Activated naive CD4-positive, alpha-beta T cell treated with anti-CD3 and anti-CD28 coated beads, Interleukin-2, amount 50 U/mL, for 24 hours (primary cell): ENCODE data around the gene CISD3.

Experiments
- H3K27ac Mint-ChIP-seq: one replicate; pipeline ENCODE4 v1.8.0; 2021; ENCODE audit warnings: mild to moderate bottlenecking, mixed read lengths
- H3K27me3 Mint-ChIP-seq: one replicate; pipeline ENCODE4 v1.8.0; 2021; ENCODE audit warnings: mixed read lengths
- H3K36me3 Mint-ChIP-seq: one replicate; pipeline ENCODE4 v1.8.0; 2021; ENCODE audit warnings: mixed read lengths
- H3K4me1 Mint-ChIP-seq: one replicate; pipeline ENCODE4 v1.8.0; 2021; ENCODE audit warnings: mixed read lengths
- H3K4me3 Mint-ChIP-seq: one replicate; pipeline ENCODE4 v1.8.0; 2021; ENCODE audit warnings: mild to moderate bottlenecking, mixed read lengths
- H3K9me3 Mint-ChIP-seq: one replicate; pipeline ENCODE4 v1.8.0; 2021; ENCODE audit warnings: mixed read lengths

The CISD3 gene

DNA sequence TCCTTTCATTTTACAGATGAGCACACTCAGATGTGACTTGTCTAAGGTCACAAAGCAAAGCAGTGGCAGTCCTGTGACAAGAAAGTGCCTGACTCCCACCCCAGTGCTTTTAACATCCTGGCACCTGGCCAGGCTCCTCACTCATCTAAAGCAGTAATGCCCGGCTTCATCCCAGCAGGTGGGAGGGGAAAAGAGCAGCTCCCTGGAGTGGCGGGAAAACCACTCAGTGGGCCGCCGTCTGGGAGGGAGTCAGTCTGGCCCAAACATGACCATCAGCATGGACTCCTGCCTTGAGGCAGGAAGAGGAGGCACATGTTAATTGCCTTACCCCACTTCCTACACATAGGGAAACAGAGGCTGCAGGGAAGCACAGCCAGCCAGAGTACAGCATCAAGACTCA, 15.4 kb downstream of the CISD3 start:
- Mint-ChIP-seq H3K27me3 (peaks cover 15% of the 10 kb centered on the region), H3K9me3 (no peaks in the 10 kb centered on the region), H3K36me3 (no peaks in the 10 kb centered on the region), H3K4me1 (peaks cover 14% of the 10 kb centered on the region), H3K27ac (no peak overlapping the region), H3K4me3 (no peak overlapping the region)

DNA sequence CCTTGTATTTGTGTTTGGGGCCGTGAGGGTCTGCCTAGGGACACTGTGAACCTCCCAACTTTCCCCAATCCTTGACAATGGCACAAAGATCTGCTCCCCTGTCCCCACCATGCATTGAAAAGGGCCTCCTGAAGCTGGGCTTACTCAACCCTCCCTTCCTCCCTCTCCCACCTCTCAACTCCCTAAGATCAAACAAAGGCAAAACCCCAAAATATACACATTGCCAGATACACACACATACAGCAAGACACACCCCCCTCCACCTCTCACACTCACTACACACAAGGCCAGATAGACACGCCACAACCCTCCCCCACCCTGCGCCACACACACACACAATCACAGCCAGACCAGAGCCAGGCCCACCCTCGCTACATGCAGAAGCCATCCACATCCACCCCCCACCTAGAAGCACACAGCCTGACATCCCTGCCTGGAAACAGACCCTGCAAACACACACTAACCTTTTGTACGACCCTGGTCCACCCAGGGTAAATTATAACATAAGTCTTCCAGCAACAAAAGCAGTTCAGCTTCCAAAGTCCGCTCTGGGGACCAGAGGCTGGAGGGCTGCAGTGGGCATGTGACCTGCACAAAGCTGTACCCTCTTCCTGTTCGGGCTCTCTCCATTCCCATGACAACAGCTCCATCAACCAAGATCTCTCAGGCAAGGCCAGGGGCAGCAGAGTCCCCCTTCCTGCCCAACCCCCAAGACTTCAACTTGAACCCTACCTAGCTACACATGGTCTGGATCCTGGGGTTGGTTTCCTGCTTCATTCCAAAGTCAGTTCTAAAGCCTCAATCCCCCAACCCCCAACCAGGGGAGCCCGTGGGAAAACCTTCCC, 16.1 kb downstream of the CISD3 start:
- H3K4me3 Mint-ChIP-seq, result peak overlapping the region; percentile 60
- no peak overlapping the region for H3K27ac Mint-ChIP-seq
- no peaks in the 10 kb centered on the region for H3K9me3 Mint-ChIP-seq
- H3K4me1 Mint-ChIP-seq, result peaks cover 21% of the 10 kb centered on the region
- peaks cover 18% of the 10 kb centered on the region for H3K27me3 Mint-ChIP-seq
- H3K36me3 Mint-ChIP-seq, result no peaks in the 10 kb centered on the region

DNA sequence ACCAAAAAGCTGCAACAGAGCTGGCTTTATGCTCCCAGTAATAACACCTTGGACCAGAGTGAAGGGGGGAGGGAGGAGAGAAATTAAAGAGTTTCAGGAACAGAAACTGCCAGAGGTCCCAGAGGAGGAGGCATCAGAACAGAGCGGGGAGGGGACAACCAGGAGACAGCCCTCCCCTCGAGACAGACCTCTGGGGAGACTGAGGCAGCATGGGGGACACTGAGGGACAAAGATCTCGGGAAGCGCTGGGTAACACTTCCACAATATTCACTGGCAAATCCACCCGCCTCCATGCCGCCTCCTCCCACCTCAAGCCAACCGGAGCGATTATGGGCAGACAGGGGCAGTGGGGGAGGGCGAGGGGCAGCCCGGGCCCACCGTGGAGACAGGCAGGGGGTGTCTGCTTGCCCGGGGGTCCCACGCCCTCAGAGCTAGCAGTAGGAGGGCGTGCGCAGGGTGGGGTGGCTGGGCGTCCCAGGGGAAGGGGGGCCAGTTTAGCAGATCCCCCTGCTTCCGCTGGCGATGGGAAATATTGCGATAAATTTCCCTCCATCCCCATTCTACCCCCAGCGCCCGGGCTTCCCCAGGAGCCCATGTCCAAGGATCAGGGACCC, 16.8 kb downstream of the CISD3 start:
- H3K27me3 Mint-ChIP-seq, result peaks cover 19% of the 10 kb centered on the region
- peaks cover 27% of the 10 kb centered on the region for H3K4me1 Mint-ChIP-seq
- H3K9me3 Mint-ChIP-seq, result no peaks in the 10 kb centered on the region
- H3K4me3 Mint-ChIP-seq, result peak overlapping the region; percentile 60
- H3K36me3 Mint-ChIP-seq, result peaks cover 1% of the 10 kb centered on the region
- H3K27ac Mint-ChIP-seq, result no peak overlapping the region

DNA sequence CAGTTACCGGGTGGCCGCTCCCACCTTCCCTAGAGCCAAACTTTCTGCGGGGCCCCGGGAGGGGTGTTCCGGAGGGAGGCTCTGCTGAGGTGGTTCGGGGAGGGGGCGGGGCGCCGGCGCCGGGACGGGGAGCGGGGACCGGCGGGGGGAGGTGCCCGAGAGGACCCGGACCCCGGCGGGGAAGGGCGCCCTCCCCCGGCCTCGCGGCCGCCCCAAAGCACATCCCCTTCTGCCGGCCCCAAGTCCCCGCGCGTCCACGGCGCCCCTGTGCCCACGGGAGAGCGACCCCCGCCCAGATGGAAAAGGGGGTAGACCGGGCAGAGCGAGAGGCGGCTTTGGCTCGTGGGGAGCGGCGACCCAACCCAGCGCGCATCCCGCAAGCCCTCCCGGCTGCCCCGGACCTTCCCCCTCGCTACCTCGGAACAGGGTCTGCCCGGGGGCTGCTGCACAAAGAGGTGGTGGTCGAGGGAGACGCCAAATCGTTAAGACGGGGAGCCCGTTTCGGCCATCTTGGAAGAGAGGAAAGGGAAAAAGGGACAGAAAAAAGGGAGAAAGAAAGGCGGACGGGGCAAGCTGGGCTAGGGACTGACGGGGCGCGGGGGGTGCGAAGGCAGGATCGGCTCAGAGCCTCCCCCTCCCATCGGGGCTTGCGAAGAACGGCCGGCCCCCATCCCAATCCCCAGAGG, 17.5 kb downstream of the CISD3 start:
- peaks cover 3% of the 10 kb centered on the region for H3K36me3 Mint-ChIP-seq

DNA sequence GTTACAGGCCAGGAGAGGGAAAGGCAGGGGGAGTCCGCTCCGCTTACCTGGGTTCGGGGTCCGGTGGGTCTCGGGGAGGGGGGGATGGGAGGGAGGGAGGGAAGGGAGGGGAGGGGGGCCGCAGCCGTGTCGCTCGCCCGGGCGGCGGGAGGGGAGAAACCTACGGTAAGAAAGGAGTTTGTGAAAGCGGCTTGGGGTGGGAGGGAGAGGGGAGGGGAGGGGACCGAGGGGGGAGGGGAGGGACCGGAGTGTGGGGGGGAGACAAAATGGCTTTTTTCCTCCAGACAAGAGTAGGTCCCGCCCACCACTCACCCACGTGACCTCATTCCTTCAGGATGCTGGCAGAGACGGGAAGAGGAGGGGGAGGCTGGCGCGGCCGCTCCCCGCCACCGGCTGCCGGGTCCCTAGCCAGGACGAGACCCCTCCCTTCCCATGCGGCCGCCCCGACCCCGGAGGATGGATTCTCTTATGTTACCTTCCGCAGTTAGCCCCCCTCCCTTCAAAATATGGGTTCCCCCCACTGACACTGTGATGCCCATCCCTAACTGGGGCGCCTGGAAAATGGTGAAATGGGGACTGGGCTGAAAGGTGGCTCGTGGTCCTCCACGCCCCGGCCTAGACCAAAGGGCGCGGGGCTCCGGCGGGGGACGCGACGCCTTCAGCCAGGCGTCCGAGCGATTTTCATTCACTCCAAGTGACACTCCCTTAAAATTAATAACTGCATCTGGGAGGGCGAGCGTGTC, 18.2 kb downstream of the CISD3 start, which contains the start of gene PCGF2:
Gene PCGF2 (minus strand): TSS at position 188 of the 743 bp plus-strand sequence. CDS start 7,934 bp downstream, outside the sequence.
- H3K4me3 Mint-ChIP-seq, result peak within 1 kb of the TSS; percentile 98
- no peaks in the 10 kb centered on the region for H3K9me3 Mint-ChIP-seq
- peaks cover 31% of the 10 kb centered on the region for H3K4me1 Mint-ChIP-seq
- H3K27ac Mint-ChIP-seq, result no peak within 1 kb of the TSS
- peaks cover 4% of the 10 kb centered on the region for H3K36me3 Mint-ChIP-seq
- peaks cover 17% of the 10 kb centered on the region for H3K27me3 Mint-ChIP-seq

More for the DNA sequence above, 17.5 kb downstream of the CISD3 start:
- Mint-ChIP-seq H3K27ac (no peak overlapping the region), H3K27me3 (peaks cover 17% of the 10 kb centered on the region), H3K4me3 (peak overlapping the region; percentile 66), H3K9me3 (no peaks in the 10 kb centered on the region), H3K4me1 (peaks cover 29% of the 10 kb centered on the region)

DNA sequence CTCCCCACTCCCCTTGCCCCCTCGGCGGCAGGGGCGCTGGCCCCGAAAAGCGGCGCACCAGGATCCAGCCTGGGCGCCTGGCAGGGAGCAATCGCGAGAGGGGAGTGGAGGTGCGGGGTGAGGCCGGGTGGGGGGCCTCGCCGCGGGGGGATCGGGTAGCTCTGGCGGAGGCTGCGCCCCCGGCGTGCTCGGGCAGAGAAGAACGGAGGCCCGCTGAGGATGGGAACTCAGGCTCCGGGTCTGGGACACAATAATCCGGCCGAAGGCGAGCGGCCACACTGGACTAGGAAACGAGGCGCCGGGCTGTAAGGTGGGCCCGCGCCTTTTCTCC, 18.7 kb downstream of the CISD3 start:
- peak overlapping the region; percentile 47 for H3K4me3 Mint-ChIP-seq
- peaks cover 35% of the 10 kb centered on the region for H3K4me1 Mint-ChIP-seq

DNA sequence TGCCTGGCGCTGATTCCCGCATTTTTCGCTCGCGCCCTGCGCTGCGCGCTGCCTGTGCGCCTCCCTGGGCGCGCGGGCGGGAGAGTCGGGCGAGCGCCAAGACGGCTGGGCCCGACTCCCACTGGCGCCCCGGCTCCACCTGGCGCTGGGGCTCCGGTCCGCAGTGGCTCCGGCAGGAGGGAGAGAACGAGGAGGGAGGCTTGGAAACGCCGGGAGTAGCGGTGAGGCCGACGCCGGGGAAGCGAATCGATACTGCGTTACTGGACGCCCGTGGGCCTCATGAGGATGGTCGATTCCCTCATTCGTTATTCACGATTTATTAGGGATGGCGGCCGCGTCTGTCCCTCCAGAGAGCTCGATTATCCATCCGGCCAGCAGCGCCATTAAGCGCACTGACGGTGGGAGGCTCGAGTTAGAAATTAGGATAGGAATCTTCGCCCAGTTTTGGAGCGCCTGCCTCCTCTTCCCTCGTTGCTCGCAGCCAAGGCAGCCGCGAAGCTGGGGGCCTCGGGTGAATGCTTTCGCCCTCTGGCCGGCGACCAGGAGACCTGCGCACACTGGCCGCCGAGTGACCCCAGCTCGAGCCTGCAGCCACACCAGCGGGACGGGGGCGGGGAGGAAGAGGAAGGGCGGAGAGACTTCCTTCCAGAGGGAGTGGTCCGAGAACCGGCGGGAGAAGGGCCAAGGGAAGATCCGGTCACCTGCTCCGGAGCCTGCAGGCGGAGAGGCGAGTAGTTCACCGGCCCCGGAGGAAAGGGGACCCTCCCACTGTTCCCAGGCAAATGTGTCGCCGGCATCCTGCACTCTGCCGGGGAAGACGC, 19.3 kb downstream of the CISD3 start:
- H3K4me1 Mint-ChIP-seq, result peaks cover 39% of the 10 kb centered on the region
- H3K27ac Mint-ChIP-seq, result no peak overlapping the region
- H3K4me3 Mint-ChIP-seq, result peak overlapping the region; percentile 98
- no peaks in the 10 kb centered on the region for H3K9me3 Mint-ChIP-seq
- peaks cover 16% of the 10 kb centered on the region for H3K27me3 Mint-ChIP-seq
- H3K36me3 Mint-ChIP-seq, result peaks cover 9% of the 10 kb centered on the region

More for the DNA sequence above, 18.7 kb downstream of the CISD3 start:
- Mint-ChIP-seq H3K36me3 (peaks cover 8% of the 10 kb centered on the region), H3K27me3 (peaks cover 16% of the 10 kb centered on the region), H3K27ac (no peak overlapping the region), H3K9me3 (no peaks in the 10 kb centered on the region)

DNA sequence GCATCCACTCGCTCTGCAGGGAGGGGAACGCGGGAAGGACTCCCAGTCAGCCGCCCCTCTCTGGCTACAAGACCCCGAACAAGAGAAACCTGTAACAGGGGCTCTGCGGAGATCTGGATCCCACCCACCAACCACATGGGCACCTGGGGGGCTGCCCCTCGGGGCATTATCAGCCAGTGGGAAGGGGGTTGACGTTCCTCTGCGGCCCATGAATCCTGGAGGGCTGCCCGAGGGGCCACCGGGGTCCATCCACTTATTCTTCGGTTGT, 19.8 kb downstream of the CISD3 start:
- H3K27me3 Mint-ChIP-seq, result peaks cover 16% of the 10 kb centered on the region
- peak overlapping the region; percentile 98 for H3K4me3 Mint-ChIP-seq
- peaks cover 12% of the 10 kb centered on the region for H3K36me3 Mint-ChIP-seq
- no peak overlapping the region for H3K27ac Mint-ChIP-seq
- H3K9me3 Mint-ChIP-seq, result no peaks in the 10 kb centered on the region
- peaks cover 42% of the 10 kb centered on the region for H3K4me1 Mint-ChIP-seq

DNA sequence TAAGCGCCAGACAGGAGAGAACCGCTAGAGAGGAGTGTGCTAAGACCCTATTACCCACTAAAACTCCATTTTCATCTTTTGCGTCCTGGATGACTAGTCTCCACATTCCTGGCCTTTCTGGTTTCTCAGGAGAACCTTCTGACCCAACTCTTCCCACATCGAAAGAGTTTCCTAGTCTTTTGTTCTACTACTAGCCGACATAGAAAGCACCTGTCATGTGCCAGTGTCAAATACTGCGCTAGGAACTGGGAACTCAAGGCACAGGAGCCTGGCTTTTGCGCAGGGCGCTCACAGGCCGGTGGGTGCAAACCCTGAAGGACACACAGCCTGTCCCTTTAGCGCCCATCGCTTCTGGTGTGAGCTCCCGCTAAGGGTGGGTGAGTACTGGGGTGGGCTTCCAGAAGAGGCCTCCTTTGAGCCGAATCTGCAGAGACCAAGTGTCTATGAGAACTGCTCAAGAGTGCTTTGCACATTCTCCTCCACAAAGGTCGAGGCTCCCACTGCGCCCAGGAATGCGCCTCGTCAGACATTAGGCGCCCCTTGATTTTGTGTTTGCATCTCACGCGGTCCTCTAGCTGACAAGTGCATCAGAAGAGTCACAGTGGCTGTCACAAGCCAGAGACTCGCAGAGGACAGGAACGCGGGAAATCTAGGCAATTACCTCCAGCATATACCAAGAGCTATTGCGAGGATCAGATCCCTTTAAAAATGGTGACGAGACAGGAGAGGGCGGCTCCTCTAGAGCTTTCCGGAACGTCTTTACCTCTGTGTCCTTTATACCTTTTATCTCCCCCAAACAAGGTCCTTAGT, 20.4 kb downstream of the CISD3 start:
- peaks cover 16% of the 10 kb centered on the region for H3K27me3 Mint-ChIP-seq
- peaks cover 42% of the 10 kb centered on the region for H3K4me1 Mint-ChIP-seq
- peak overlapping the region; percentile 98 for H3K4me3 Mint-ChIP-seq
- H3K27ac Mint-ChIP-seq, result peak overlapping the region; percentile 100
- no peaks in the 10 kb centered on the region for H3K9me3 Mint-ChIP-seq
- H3K36me3 Mint-ChIP-seq, result peaks cover 13% of the 10 kb centered on the region

DNA sequence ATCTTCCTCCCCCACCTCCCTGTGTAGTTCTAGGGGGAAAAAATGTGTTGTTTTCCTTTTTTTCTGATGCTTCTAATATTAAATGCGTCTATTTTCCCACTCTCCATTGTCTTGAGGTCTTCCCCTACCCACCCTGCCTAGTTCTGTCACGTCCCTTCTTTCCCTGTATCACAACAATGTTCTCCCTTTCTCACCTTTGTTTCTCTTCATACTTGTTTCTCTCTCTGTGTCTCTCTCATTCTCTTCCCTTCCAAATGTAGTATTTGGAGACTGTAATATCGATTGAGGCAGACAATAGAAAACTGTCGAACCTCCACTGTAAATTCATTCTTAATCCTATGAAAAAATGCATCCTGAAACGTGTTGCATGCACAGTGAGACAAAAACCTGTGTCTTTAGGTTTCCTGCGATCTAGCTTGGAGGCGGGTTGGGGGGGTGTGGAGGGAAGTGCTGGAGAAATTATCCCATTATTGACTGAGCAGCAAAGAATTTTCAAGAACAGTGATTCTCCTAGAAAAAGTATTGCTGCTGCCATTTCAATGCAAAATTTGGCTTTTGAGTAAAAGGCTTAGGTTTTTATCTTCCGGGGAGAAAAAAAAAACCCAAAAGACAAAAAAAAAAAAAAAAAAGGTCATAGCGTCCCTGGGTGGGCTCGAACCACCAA, 21.1 kb downstream of the CISD3 start:
- peak overlapping the region; percentile 100 for H3K27ac Mint-ChIP-seq

DNA sequence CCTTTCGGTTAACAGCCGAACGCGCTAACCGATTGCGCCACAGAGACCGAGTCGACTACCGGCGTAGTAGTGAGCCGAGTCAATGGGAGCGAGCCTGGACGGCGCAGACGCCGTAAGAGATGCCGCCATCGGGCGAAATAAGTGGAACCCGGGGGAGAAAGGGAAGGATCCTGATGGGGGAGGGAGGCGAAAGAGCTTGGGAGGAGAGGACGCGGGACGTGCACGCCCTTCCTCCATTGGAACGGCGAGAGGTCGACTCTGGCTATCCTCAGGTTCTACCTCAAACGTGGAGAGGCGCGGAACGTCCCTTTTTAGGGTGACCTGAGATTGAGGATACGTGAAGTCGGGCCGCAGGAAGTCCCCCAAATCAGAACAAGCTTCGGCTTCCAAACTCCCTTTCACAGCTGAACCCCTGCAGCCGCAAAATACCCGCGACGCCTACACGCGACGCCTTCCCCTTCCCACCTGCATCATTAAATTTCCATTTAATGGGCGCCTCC, 21.7 kb downstream of the CISD3 start:
- Mint-ChIP-seq H3K36me3 (peaks cover 13% of the 10 kb centered on the region), H3K4me1 (peaks cover 41% of the 10 kb centered on the region)

More for the DNA sequence above, 21.1 kb downstream of the CISD3 start:
- Mint-ChIP-seq H3K4me1 (peaks cover 47% of the 10 kb centered on the region), H3K9me3 (no peaks in the 10 kb centered on the region), H3K27me3 (peaks cover 13% of the 10 kb centered on the region), H3K36me3 (peaks cover 13% of the 10 kb centered on the region), H3K4me3 (peak overlapping the region; percentile 98)

DNA sequence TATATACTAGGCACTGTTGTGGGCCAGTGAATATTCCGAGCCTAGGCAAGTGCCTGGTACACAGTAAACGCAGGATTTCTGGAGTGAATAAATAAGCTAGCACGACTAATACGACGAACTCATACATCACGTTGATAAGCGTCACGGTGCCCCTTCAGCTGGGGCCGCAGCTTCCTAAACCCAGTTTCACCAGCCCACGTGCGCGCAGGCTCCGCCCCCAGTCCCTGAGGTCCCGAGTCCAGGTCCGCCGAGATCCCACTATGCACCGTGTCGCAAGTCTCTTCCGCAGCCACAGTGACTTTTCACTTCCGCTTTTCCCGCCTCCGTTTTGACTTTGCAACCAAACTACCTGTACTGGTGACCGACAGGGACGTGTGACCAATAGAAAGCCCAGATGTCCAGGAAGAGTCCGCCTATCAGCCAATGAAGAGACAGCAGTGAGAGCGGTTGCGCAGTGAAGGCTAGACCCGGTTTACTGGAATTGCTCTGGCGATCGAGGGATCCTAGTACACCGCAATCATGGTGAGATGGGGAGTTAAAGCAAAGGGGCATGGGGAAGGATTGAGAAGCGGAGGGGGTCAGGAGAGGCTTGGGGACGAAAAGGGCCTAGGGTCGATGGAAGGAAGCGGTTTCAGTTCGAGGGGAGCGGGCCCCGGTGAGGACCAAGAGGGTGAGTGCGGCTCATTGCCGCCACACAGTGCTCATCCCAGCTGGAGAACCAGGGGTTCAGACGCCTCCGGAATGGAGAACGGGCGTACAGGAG, 22.3 kb downstream of the CISD3 start, which contains the start of gene PSMB3:
Gene PSMB3 (plus strand): TSS at position 434 of the 763 bp plus-strand sequence. CDS start 86 bp downstream, at position 520.
- peaks cover 8% of the 10 kb centered on the region for H3K27me3 Mint-ChIP-seq
- no peaks in the 10 kb centered on the region for H3K9me3 Mint-ChIP-seq
- H3K27ac Mint-ChIP-seq, result peak within 1 kb of the TSS; percentile 100
- peaks cover 13% of the 10 kb centered on the region for H3K36me3 Mint-ChIP-seq
- peak within 1 kb of the TSS; percentile 98 for H3K4me3 Mint-ChIP-seq
- H3K4me1 Mint-ChIP-seq, result peaks cover 40% of the 10 kb centered on the region

More for the DNA sequence above, 21.7 kb downstream of the CISD3 start:
- Mint-ChIP-seq H3K9me3 (no peaks in the 10 kb centered on the region), H3K27ac (peak overlapping the region; percentile 100), H3K27me3 (peaks cover 9% of the 10 kb centered on the region), H3K4me3 (peak overlapping the region; percentile 98)

DNA sequence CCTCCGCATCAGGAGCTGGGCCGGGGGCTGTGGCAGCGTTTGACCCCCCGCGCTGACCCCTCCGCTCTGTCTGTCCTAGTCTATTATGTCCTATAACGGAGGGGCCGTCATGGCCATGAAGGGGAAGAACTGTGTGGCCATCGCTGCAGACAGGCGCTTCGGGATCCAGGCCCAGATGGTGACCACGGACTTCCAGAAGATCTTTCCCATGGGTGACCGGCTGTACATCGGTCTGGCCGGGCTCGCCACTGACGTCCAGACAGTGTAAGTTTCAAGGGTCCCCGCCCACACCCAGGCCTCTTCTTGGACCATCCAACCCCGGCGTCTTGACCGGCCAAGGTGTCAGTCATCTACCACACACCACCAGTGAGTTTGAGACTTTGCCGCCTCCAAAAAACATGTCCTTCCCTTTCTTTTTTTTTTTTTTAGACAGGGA, 22.9 kb downstream of the CISD3 start:
- peak overlapping the region; percentile 98 for H3K4me3 Mint-ChIP-seq
- no peaks in the 10 kb centered on the region for H3K9me3 Mint-ChIP-seq
- peak overlapping the region; percentile 100 for H3K27ac Mint-ChIP-seq
- H3K36me3 Mint-ChIP-seq, result peaks cover 13% of the 10 kb centered on the region
- peaks cover 6% of the 10 kb centered on the region for H3K27me3 Mint-ChIP-seq
- peaks cover 40% of the 10 kb centered on the region for H3K4me1 Mint-ChIP-seq
